ENCODE data around the gene DOCK10.

DOCK10 gene

GRCh38 chr2:224975761-224976160 is 66.5 kb downstream of the DOCK10 start:
- Histone ChIP-seq H3K79me2 (ENCODE audit: insufficient read depth, low read length) (peaks cover 7% of the 10 kb centered on the region; the same call in 1 of the 2 replicates), H3K9ac (ENCODE audit: low read depth, low read length) (no peak overlapping the region), H3K4me1 (ENCODE audit: insufficient read depth, low read length) (no peaks in the 10 kb centered on the region), H2AFZ (ENCODE audit: low read depth, low read length) (no peak overlapping the region), H3K4me2 (ENCODE audit: insufficient read depth, low read length) (no peak overlapping the region), H4K20me1 (ENCODE audit: insufficient read depth, low read length) (peaks cover 9% of the 10 kb centered on the region; the same call in 1 of the 2 replicates), H3K36me3 (ENCODE audit: insufficient read depth, low read length) (no peaks in the 10 kb centered on the region), H3K4me3 (ENCODE audit: low read depth in 1 of 2, low read length in 2 of 2) (no peak overlapping the region), H3K27me3 (ENCODE audit: insufficient read depth, low read length, poor library complexity) (no peaks in the 10 kb centered on the region), H3K27ac (ENCODE audit: low read length) (no peak overlapping the region), H3K9me3 (ENCODE audit: insufficient read depth, low read length, severe bottlenecking) (no peaks in the 10 kb centered on the region)
- no peak for DNase-seq
- TF ChIP-seq EZH2 (IDR thresholded peaks at IDR 0.05; ENCODE audit: borderline replicate concordance, low read depth, low read length, severe bottlenecking) (no peak), CTCF (IDR thresholded peaks at IDR 0.05; ENCODE audit: borderline replicate concordance, extremely low read depth, low read length, poor library complexity, severe bottlenecking) (no peak)
- ATAC-seq (ENCODE audit: insufficient read depth, low read depth) = no peak

- Histone ChIP-seq H3K27ac (ENCODE audit: low read length) (no peak overlapping the region), H3K27me3 (ENCODE audit: insufficient read depth, low read length, poor library complexity) (no peaks in the 10 kb centered on the region), H3K79me2 (ENCODE audit: insufficient read depth, low read length) (0 out of 2 replicates have a peak, but pooled peaks cover 4% of the 10 kb centered on the region), H3K4me3 (ENCODE audit: low read depth in 1 of 2, low read length in 2 of 2) (no peak overlapping the region), H4K20me1 (ENCODE audit: insufficient read depth, low read length) (peaks cover 9% of the 10 kb centered on the region; the same call in 1 of the 2 replicates), H3K36me3 (ENCODE audit: insufficient read depth, low read length) (no peaks in the 10 kb centered on the region), H3K4me2 (ENCODE audit: insufficient read depth, low read length) (no peak overlapping the region), H2AFZ (ENCODE audit: low read depth, low read length) (no peak overlapping the region), H3K9ac (ENCODE audit: low read depth, low read length) (no peak overlapping the region), H3K9me3 (ENCODE audit: insufficient read depth, low read length, severe bottlenecking) (no peaks in the 10 kb centered on the region), H3K4me1 (ENCODE audit: insufficient read depth, low read length) (no peaks in the 10 kb centered on the region)
- no peak for DNase-seq
- no peak for TF ChIP-seq CTCF (IDR thresholded peaks at IDR 0.05; ENCODE audit: borderline replicate concordance, extremely low read depth, low read length, poor library complexity, severe bottlenecking)
- no peak for TF ChIP-seq EZH2 (IDR thresholded peaks at IDR 0.05; ENCODE audit: borderline replicate concordance, low read depth, low read length, severe bottlenecking)
- ATAC-seq (ENCODE audit: insufficient read depth, low read depth) = peak; percentile 49; the same call in 1 of the 3 replicates
Observed at GRCh38 chr2:224973112-224974016, 68.9 kb downstream of the DOCK10 start.

GRCh38 chr2:224971214-224971613 is 71.1 kb downstream of the DOCK10 start:
- H3K4me1 ChIP-seq (ENCODE audit: insufficient read depth, low read length) = no peaks in the 10 kb centered on the region
- H3K9me3 ChIP-seq (ENCODE audit: insufficient read depth, low read length, severe bottlenecking) = no peaks in the 10 kb centered on the region
- peaks cover 7% of the 10 kb centered on the region; the same call in 1 of the 2 replicates for H3K79me2 ChIP-seq (ENCODE audit: insufficient read depth, low read length)
- no peak overlapping the region for H3K27ac ChIP-seq (ENCODE audit: low read length)
- no peak for DNase-seq
- no peak overlapping the region for H3K4me3 ChIP-seq (ENCODE audit: low read depth in 1 of 2, low read length in 2 of 2)
- no peak for ATAC-seq (ENCODE audit: insufficient read depth, low read depth)
- H3K4me2 ChIP-seq (ENCODE audit: insufficient read depth, low read length) = no peak overlapping the region
- H3K36me3 ChIP-seq (ENCODE audit: insufficient read depth, low read length) = no peaks in the 10 kb centered on the region
- H2AFZ ChIP-seq (ENCODE audit: low read depth, low read length) = no peak overlapping the region
- TF ChIP-seq CTCF (IDR thresholded peaks at IDR 0.05; ENCODE audit: borderline replicate concordance, extremely low read depth, low read length, poor library complexity, severe bottlenecking) (no peak), EZH2 (IDR thresholded peaks at IDR 0.05; ENCODE audit: borderline replicate concordance, low read depth, low read length, severe bottlenecking) (no peak)
- H3K9ac ChIP-seq (ENCODE audit: low read depth, low read length) = no peak overlapping the region
- peaks cover 9% of the 10 kb centered on the region; the same call in 1 of the 2 replicates for H4K20me1 ChIP-seq (ENCODE audit: insufficient read depth, low read length)
- no peaks in the 10 kb centered on the region for H3K27me3 ChIP-seq (ENCODE audit: insufficient read depth, low read length, poor library complexity)

Measured in DND-41 (cell line).